Activated T-helper 2 cell treated with anti-CD3 and anti-CD28 coated beads, Interferon-gamma antibody, Interleukin-2, Interleukin-4, amounts not matched to agents 10 μg/mL and 5 μg/mL and 100 μg/mL, durations not matched to agents 14 hours and 24 hours and 36 hours (primary cell): Measurements from ENCODE around the gene PKIB. TPM values are rescaled to one million over a fixed set of nuclear protein-coding genes. Genes with fewer than 3 reads are reported as not detected.
"Not testable (repeated sequence)": the region's sequence is repeated elsewhere in the genome, so short reads cannot be mapped to it uniquely, and the experiment has no call there.

Experiments used
- DNase-seq: peaks from one replicate; pipeline ENCODE4 v3.0.0; 2021; ENCODE audit warnings: low spot score
- H3K27ac Mint-ChIP-seq: one replicate; pipeline ENCODE4 v1.8.0; 2021; ENCODE audit warnings: mixed read lengths
- H3K27me3 Mint-ChIP-seq: one replicate; pipeline ENCODE4 v1.8.0; 2021; ENCODE audit warnings: low read depth, mixed read lengths
- H3K36me3 Mint-ChIP-seq: one replicate; pipeline ENCODE4 v1.8.0; 2021; ENCODE audit warnings: low read depth, mixed read lengths
- H3K4me1 Mint-ChIP-seq: one replicate; pipeline ENCODE4 v1.8.0; 2021; ENCODE audit warnings: low read depth, mixed read lengths
- H3K4me3 Mint-ChIP-seq: one replicate; pipeline ENCODE4 v1.8.0; 2021; ENCODE audit warnings: low read depth, mild to moderate bottlenecking, moderate library complexity, mixed read lengths
- H3K9me3 Mint-ChIP-seq: one replicate; pipeline ENCODE4 v1.8.0; 2021; ENCODE audit warnings: mixed read lengths
- intact Hi-C: fragments of 100-400 bp; cut with micrococcal nuclease; formaldehyde crosslinking; loops from one replicate; pipeline ENCODE4 v1.15.1; 2023
- total RNA-seq: library from RNA; stranded (reverse); gene quantifications from 2 replicates; pipeline ENCODE4 v1.2.3, GENCODE V29; 2022

The PKIB gene
- total RNA-seq, 1 donor from 2014 or later: 0.52 TPM

DNA sequence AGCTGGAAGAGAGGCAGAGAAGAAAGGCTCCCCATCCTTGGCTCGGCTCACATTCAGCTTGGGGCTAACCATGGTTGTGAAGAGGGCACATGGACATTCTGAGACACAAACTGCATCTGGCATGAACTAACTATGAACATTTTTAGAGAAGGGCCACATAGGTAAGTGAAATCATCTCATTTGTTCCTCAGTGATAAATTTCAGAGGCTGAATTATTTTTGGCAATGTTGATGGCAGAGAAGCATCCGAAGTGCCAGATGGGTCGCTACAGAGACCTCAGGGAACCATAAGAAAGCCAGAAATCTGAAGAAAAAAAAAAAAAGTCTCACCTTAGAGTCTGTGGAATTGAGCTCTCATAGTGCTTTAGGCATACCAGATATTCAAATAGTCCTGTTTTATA is 120.1 kb downstream of the PKIB start:
- intact Hi-C loops: loop anchor here (1.0 to 2.0 kb wide), 2 partner anchors 109 to 586 kb away; no protein-coding TSS in a partner anchor
- H3K4me3 Mint-ChIP-seq: no peak overlapping the region
- H3K9me3 Mint-ChIP-seq: no peaks in the 10 kb centered on the region
- DNase-seq: no peak
- H3K36me3 Mint-ChIP-seq: no peaks in the 10 kb centered on the region
- peaks cover 6% of the 10 kb centered on the region for H3K27me3 Mint-ChIP-seq
- H3K27ac Mint-ChIP-seq: no peak overlapping the region
- H3K4me1 Mint-ChIP-seq: no peaks in the 10 kb centered on the region

GRCh38 chr6:122730775-122731386 is 120.7 kb downstream of the PKIB start:
- no peak for DNase-seq

GRCh38 chr6:122733259-122733658 is 123.1 kb downstream of the PKIB start:
- DNase-seq: no peak
- no peak overlapping the region for H3K27ac Mint-ChIP-seq
- intact Hi-C loops: no loop called here

More at GRCh38 chr6:122730775-122731386, 120.7 kb downstream of the PKIB start:
- H3K4me3 Mint-ChIP-seq: no peak overlapping the region
- no peaks in the 10 kb centered on the region for H3K4me1 Mint-ChIP-seq
- no peak overlapping the region for H3K27ac Mint-ChIP-seq
- intact Hi-C loops: loop anchor here (1.0 to 2.0 kb wide), 2 partner anchors 108 to 586 kb away; no protein-coding TSS in a partner anchor
- no peaks in the 10 kb centered on the region for H3K9me3 Mint-ChIP-seq
- H3K27me3 Mint-ChIP-seq: peaks cover 6% of the 10 kb centered on the region
- no peaks in the 10 kb centered on the region for H3K36me3 Mint-ChIP-seq

DNA sequence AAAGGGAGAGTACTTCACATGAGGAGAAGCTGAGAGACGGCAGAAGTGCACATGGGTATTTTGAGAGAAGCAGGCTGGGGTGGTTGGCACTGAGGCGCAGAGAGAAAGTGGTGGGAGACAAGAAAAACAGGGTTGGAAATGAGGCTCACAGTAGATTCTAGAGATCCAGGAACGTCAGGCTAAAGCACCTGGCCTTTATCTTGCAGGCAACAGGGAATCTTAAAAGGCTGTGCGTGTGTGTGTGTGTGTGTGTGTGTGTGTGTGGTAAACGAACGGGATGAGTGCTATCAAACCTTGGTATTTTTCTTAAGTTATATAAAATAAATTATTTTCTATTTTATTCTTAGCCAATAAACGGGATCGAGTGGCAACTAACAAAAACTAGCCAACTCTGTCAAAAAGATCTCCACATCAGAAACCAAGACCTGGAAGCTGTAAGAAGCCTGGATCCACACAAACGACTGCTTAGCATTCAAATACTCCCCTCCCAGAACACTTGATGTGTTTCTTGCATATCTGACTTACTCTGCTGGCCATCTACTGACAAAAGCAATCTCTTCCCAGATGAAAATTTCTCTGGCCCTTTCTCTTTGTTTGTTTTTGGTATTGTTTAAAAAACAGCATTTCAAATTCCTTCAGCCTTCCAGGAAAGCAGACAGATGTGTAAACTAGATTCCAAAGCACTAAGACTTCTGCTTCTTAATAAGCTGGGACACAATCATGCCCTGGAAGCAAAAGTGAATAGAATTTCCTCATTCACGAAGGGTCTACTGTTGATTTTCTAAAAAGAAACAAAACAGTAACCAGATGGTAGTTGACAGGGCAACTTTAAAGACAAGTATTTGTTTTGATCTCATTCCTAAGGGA is 124.6 kb downstream of the PKIB start:
- Mint-ChIP-seq H3K4me1 (no peaks in the 10 kb centered on the region), H3K27ac (no peak overlapping the region), H3K9me3 (no peaks in the 10 kb centered on the region), H3K4me3 (no peak overlapping the region), H3K27me3 (peaks cover 8% of the 10 kb centered on the region), H3K36me3 (no peaks in the 10 kb centered on the region)
- no peak for DNase-seq
- intact Hi-C loops: loop anchor here (5.0 kb wide), 1 partner anchor 53 kb away; the partner anchor contains the start of gene SMPDL3A

More at GRCh38 chr6:122733259-122733658, 123.1 kb downstream of the PKIB start:
- Mint-ChIP-seq H3K27me3 (peaks cover 8% of the 10 kb centered on the region), H3K9me3 (no peaks in the 10 kb centered on the region), H3K4me3 (no peak overlapping the region), H3K4me1 (no peaks in the 10 kb centered on the region), H3K36me3 (no peaks in the 10 kb centered on the region)

GRCh38 chr6:122735582-122735981 is 125.4 kb downstream of the PKIB start:
- no peaks in the 10 kb centered on the region for H3K9me3 Mint-ChIP-seq
- H3K27ac Mint-ChIP-seq: no peak overlapping the region
- H3K4me1 Mint-ChIP-seq: no peaks in the 10 kb centered on the region
- DNase-seq: no peak
- no peak overlapping the region for H3K4me3 Mint-ChIP-seq
- H3K27me3 Mint-ChIP-seq: peaks cover 8% of the 10 kb centered on the region
- intact Hi-C loops: loop anchor here (5.0 kb wide), 1 partner anchor 52 kb away; the partner anchor contains the start of gene SMPDL3A
- no peaks in the 10 kb centered on the region for H3K36me3 Mint-ChIP-seq

DNA sequence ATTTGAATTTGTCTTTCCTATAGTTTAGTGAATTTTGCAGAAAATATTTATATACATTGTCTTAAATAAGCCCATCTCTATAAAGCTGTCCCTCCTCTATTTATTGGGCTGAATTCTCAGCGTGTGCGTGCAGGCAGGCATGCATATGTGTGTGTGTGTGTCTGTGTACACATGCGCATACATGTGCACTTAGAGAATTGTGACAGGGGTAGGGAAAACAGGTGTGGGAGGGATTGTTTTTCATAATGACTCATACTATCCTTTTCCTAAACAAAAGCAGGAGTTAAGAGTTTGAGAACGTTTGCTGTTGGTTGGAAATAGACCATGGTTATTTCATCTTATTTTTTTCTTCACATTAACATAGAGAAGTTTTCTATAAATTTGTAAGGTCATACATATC is 126.0 kb downstream of the PKIB start:
- Mint-ChIP-seq H3K9me3 (no peaks in the 10 kb centered on the region), H3K27me3 (peaks cover 8% of the 10 kb centered on the region), H3K4me1 (no peaks in the 10 kb centered on the region), H3K4me3 (no peak overlapping the region), H3K36me3 (no peaks in the 10 kb centered on the region), H3K27ac (no peak overlapping the region)
- no peak for DNase-seq
- intact Hi-C loops: loop anchor here (5.0 kb wide), 1 partner anchor 51 kb away; the partner anchor contains the start of gene SMPDL3A

- H3K4me1 Mint-ChIP-seq: no peaks in the 10 kb centered on the region
- H3K9me3 Mint-ChIP-seq: no peaks in the 10 kb centered on the region
- H3K4me3 Mint-ChIP-seq: no peak overlapping the region
- no peak for DNase-seq
- intact Hi-C loops: loop anchor here (5.0 kb wide), 1 partner anchor 51 kb away; the partner anchor contains the start of gene SMPDL3A
- no peaks in the 10 kb centered on the region for H3K36me3 Mint-ChIP-seq
- H3K27me3 Mint-ChIP-seq: peaks cover 8% of the 10 kb centered on the region
- no peak overlapping the region for H3K27ac Mint-ChIP-seq
Observed at GRCh38 chr6:122736616-122737015, 126.4 kb downstream of the PKIB start.

GRCh38 chr6:122740091-122740490 is 129.9 kb downstream of the PKIB start:
- H3K36me3 Mint-ChIP-seq: no peaks in the 10 kb centered on the region

GRCh38 chr6:122740936-122741335 is 130.7 kb downstream of the PKIB start:
- Mint-ChIP-seq H3K36me3 (no peaks in the 10 kb centered on the region), H3K9me3 (no peaks in the 10 kb centered on the region), H3K4me1 (no peaks in the 10 kb centered on the region), H3K4me3 (no peak overlapping the region), H3K27me3 (peaks cover 2% of the 10 kb centered on the region), H3K27ac (no peak overlapping the region)
- no peak for DNase-seq
- intact Hi-C loops: no loop called here

More at GRCh38 chr6:122740091-122740490, 129.9 kb downstream of the PKIB start:
- Mint-ChIP-seq H3K27ac (no peak overlapping the region), H3K27me3 (peaks cover 2% of the 10 kb centered on the region), H3K4me3 (no peak overlapping the region), H3K4me1 (no peaks in the 10 kb centered on the region), H3K9me3 (no peaks in the 10 kb centered on the region)
- intact Hi-C loops: no loop called here
- no peak for DNase-seq

DNA sequence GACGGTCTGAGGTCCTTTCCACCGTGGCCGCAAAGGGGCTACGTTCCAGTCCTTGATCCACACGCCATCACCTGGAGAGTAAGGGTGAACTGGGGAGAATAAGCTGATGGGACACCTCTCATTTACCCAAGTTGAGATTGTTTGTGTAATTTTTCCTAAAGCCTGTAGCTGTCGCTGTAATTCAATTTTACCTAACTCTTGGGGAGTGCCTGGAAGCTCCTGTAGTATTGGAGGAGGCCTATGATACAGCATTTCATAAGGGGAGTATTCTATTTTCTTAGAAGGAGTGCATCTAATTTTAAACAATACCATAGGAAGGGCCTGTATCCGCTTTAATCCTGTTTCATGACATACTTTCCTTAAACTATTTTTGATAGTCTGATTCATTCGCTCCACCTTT is 134.0 kb downstream of the PKIB start:
- H3K4me1 Mint-ChIP-seq, H3K36me3 Mint-ChIP-seq, H3K27me3 Mint-ChIP-seq, H3K4me3 Mint-ChIP-seq, intact Hi-C loops, H3K27ac Mint-ChIP-seq, DNase-seq, H3K9me3 Mint-ChIP-seq: not testable (repeated sequence)

DNA sequence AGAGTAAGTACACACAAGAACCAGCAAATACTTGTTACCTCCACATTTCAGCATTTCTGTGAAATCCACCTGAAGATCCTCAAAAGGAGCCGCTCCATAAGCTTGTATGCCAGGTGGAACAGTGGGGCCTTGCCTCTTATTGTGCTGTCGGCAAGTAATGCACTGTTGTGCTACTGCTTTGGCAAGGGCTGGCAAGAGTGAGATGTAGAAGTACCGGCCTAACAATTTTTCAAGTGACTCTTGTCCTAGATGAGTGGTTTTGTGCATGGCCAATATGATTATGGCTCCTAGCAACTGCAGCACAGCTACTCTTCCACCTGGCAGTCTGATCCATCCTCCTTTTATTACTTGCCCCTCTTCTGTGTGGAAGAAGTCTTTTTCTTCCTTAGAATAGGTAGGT is 134.7 kb downstream of the PKIB start:
- H3K27me3 Mint-ChIP-seq, H3K9me3 Mint-ChIP-seq, H3K36me3 Mint-ChIP-seq, H3K4me3 Mint-ChIP-seq, DNase-seq, H3K27ac Mint-ChIP-seq, H3K4me1 Mint-ChIP-seq, intact Hi-C loops: not testable (repeated sequence)

GRCh38 chr6:122746688-122747087 is 136.5 kb downstream of the PKIB start:
- no peaks in the 10 kb centered on the region for H3K36me3 Mint-ChIP-seq
- intact Hi-C loops: no loop called here
- H3K4me3 Mint-ChIP-seq: no peak overlapping the region
- peaks cover 14% of the 10 kb centered on the region for H3K4me1 Mint-ChIP-seq
- no peak for DNase-seq
- H3K9me3 Mint-ChIP-seq: no peaks in the 10 kb centered on the region
- no peak overlapping the region for H3K27ac Mint-ChIP-seq
- no peaks in the 10 kb centered on the region for H3K27me3 Mint-ChIP-seq

DNA sequence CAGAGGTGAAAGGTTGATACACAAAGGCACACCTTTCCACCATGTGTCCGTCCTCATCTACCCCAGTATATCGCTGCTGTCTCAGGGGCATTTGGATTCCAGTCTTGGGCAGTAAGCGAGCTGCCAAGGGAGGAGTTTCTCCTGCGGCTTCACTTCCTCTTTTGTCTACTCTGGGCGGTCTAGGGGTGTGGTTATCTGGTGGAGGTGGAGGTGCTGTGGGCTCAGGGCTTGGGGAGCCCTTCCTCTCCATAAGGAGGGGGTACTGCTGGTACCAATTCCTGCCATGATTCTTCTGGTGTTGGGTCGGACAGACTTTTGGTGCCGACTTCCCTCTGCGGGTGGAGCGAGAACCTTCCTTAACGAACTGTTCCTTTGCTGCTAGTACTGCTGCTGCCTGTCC is 137.4 kb downstream of the PKIB start:
- H3K9me3 Mint-ChIP-seq: no peaks in the 10 kb centered on the region
- intact Hi-C loops: no loop called here
- no peaks in the 10 kb centered on the region for H3K36me3 Mint-ChIP-seq
- no peak overlapping the region for H3K4me3 Mint-ChIP-seq
- H3K4me1 Mint-ChIP-seq: peaks cover 16% of the 10 kb centered on the region
- DNase-seq: no peak
- H3K27me3 Mint-ChIP-seq: no peaks in the 10 kb centered on the region
- no peak overlapping the region for H3K27ac Mint-ChIP-seq
